Stimulated activated CD8-positive, alpha-beta memory T cell treated with anti-CD3 and anti-CD28 coated beads, Interleukin-7, amount 100 ng/mL, for 4 hours (primary cell): ENCODE data around the gene UBL7.

Experiments used
- DNase-seq, 2 donors: peaks; one replicate each; pipeline ENCODE4 v3.0.0-alpha.2; 2020; ENCODE audit warnings: low read depth in 2 of 2

UBL7 gene

GRCh38 chr15:74441248-74441941, 19.6 kb downstream of the UBL7 start:
- DNase-seq: no peak

GRCh38 chr15:74438721-74439316, 22.1 kb downstream of the UBL7 start:
- DNase-seq: peak; percentile 70 to 73

- no peak for DNase-seq
Measured at GRCh38 chr15:74438206-74438605, 22.8 kb downstream of the UBL7 start.

- DNase-seq: no peak
Measured at GRCh38 chr15:74434263-74435136, 26.5 kb downstream of the UBL7 start.

GRCh38 chr15:74433592-74434262, 27.2 kb downstream of the UBL7 start, which contains the start of gene SEMA7A:
Gene SEMA7A (minus strand): TSS chr15:74433958. CDS start chr15:74433918, 40 bp downstream.
- DNase-seq: peak; percentile 54 to 85

- DNase-seq: no peak
Measured at GRCh38 chr15:74432968-74433591, 27.9 kb downstream of the UBL7 start.

- no peak for DNase-seq
Measured at GRCh38 chr15:74432271-74432967, 28.5 kb downstream of the UBL7 start.

- no peak for DNase-seq
Measured at GRCh38 chr15:74431645-74432044, 29.3 kb downstream of the UBL7 start.

- no peak for DNase-seq
Measured at GRCh38 chr15:74431116-74431515, 29.8 kb downstream of the UBL7 start.

- no peak for DNase-seq
Measured at GRCh38 chr15:74430510-74430951, 30.4 kb downstream of the UBL7 start.

GRCh38 chr15:74429781-74430400, 31.1 kb downstream of the UBL7 start:
- no peak for DNase-seq

GRCh38 chr15:74428970-74429780, 31.8 kb downstream of the UBL7 start:
- no peak for DNase-seq

- no peak for DNase-seq
Measured at GRCh38 chr15:74428442-74428787, 32.5 kb downstream of the UBL7 start.

- no peak for DNase-seq
Measured at GRCh38 chr15:74427607-74428441, 33.1 kb downstream of the UBL7 start.

GRCh38 chr15:74426404-74427281, 34.3 kb downstream of the UBL7 start:
- DNase-seq: no peak

- no peak for DNase-seq
Measured at GRCh38 chr15:74425630-74426029, 35.3 kb downstream of the UBL7 start.

- DNase-seq: no peak
Measured at GRCh38 chr15:74424901-74425528, 35.9 kb downstream of the UBL7 start.
